ENCODE data around the gene CFAP53.
"Not testable (repeated sequence)": the region's sequence is repeated elsewhere in the genome, so short reads cannot be mapped to it uniquely, and the experiment has no call there.

The CFAP53 gene, protein sequence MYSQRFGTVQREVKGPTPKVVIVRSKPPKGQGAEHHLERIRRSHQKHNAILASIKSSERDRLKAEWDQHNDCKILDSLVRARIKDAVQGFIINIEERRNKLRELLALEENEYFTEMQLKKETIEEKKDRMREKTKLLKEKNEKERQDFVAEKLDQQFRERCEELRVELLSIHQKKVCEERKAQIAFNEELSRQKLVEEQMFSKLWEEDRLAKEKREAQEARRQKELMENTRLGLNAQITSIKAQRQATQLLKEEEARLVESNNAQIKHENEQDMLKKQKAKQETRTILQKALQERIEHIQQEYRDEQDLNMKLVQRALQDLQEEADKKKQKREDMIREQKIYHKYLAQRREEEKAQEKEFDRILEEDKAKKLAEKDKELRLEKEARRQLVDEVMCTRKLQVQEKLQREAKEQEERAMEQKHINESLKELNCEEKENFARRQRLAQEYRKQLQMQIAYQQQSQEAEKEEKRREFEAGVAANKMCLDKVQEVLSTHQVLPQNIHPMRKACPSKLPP

DNA sequence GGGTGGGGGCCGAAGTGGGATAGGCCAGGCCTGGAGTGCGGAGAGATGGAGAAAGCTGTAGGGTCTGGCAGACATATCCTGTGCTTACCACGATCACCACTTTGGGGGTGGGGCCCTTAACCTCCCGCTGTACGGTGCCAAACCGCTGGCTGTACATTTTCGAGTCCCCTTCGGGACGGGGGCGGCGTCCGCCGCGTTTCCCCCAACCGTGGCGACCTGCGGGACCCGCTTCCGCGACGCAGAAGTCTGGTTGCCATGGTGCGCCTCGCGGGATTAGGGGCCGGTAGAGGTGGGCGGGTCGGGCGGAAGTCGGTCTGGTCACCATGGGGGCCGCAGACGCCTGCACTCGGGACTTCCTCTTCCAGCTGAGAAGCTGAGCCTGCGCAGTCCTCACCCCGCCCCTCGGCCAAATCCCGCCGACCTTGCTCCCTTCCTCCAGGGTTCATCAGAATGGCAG is at the start of gene CFAP53:
Gene CFAP53, minus strand, starts transcription at position 248 of the 457 bp plus-strand sequence. Its CDS starts 91 bp downstream, at position 157.
- peak; percentile 78 for DNase-seq (ENCODE audit: low spot score)

DNA sequence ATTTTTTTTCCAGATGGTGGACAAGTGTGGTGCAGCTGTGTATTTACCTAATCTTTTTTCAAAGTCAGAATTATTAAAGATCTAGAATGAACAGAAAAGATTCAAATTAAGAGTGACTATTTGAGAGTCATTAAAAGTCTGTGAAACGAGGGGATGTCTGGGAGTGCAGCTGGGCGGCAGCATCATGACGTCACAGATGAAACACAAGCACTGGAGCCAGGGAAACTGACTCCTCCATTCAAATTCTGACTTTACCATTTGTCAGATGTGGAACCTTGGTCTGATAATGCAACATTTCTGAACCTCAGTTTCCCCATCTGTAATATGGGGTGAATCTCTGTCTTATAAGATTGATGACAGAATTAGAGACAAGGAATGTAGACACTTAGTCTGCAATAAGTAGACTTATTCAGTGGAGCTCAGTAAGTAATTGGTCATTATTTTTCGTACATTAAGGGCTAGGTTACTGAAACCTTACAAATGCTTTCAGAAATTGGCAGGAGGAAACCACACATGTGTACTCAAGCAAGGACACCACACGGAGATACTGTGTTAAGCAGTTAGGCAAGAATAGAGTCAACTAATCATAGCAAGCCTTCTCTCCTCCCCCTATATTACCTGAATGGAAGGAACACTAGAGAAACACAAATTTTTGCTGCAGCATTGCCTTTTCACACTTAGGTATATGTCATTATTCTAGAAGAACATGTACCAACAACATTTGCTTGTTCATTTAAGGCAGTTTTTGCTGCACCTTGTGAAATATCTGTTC is 49.0 kb upstream of the CFAP53 start:
- DNase-seq (ENCODE audit: low spot score) = no peak

DNA sequence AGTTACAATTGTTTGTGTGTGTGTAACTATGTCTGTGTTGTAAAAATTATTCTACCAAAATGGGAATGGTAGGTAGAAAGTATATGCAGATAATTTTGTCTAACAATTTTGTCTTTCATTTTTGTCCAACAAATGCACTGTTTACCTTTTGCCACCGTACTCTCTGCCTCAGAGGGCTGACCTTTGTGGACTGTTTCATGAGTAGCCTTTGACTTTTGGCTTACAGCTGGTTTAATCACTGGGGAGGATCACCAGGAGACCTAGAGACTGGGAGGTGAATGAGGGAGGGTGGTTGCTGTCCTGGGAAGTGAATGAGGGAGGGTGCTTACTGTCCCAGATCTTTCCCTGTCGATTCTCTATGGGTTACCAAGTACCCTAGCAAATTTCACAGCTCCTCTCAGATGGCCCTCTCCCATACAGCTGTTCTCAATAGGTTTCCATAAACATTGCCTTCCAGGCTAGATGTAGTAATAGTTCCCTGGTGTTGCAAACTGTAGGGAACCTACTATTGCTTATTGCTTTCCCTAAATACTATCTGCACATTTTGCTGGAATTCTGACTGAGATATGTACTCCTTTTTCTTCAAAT is 47.7 kb upstream of the CFAP53 start:
- DNase-seq (ENCODE audit: low spot score) = no peak

DNA sequence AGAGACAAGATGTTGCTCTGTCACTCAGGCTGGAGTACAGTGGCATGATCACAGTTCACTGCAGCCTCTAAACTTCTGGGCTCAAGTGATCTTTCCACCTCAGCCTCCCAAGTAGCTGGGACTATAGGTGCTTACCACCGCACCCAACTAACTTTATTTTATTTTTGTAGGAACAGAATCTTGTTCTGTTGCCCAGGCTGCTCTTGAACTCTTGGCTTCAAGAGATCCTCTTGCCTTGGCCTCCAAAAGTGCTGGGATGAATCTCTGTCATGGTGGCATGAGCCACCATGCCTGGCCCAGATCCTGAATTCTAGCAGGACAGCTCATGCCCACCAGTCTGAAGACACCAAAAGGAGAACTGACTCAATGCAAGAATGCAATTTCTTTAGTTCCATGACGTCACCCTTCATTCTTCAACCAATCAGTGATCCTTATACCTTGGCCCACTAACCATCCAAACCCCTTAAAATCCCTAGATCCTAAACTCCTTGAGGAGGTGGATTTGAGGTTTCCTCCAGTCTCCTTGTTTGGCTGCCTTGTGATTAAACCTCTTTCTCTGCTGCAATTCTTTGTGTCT is 46.8 kb upstream of the CFAP53 start:
- no peak for DNase-seq (ENCODE audit: low spot score)

DNA sequence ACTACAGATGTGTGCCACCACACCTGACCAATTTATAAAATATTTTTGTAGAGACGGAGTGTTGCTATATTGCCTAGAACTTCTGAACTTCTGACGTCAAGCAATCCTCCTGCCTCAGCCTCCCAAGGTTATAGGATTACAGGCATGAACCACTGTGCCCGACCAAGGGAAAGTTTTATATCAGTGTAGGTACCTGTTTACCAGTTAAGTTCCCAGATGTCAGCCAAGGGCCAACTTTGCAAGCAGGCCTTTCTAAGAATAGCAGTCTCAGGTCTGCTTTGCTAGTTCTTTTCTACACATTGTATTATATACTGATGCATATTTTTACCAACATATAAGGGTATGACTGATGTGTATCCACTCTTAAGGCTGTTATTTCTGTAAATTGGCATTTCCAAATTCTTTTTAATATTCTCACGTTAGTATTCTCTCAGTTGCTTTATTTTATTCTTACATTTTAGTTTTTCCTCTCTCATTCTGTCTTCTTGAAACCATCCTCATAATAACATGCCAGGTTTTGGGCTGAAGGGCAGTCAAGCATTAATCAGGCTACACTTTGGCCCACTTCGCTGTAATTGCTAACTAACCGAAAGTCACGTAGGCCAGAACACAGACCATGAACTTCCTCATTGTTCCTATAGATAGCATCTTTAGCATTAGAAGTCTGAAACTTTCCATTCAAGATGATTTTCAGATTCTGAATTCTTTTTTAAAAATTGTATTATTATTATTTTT is 46.2 kb upstream of the CFAP53 start:
- no peak for DNase-seq (ENCODE audit: low spot score)

DNA sequence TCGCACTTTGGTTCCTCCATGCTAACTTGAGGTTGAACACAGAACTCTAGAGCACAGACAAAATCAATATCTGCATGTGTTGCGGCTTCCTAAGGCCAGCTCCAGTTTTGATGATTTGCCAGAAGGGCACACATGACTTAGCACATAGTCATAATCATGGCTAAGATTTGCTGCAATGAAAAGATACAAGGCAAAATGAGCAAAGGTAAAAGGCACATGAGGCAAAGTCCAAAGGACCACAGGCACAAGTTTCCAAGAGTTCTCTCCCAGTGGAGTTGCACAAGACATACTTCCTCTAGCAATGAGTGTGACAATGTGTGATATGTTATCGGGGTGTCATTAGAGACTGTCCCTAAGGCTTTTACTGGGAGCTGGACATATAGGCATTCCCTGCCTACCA is 45.4 kb upstream of the CFAP53 start:
- no peak for DNase-seq (ENCODE audit: low spot score)

DNA sequence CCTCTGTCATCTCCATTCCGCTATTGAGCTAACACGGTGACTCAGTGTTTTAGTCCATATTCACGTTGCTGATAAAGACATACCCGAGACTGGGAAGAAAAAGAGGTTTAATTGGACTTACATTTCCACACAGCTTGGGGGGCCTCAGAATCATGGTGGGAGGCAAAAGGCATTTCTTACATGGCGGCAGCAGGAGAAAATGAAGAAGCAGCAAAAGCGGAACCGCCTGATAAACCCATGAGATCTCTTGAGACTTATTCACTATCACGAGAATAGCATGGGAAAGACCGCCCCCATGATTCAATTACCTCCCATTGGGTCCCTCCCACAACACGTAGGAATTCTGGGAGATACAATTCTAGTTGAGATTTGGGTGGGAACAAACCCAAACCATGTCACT is 43.8 kb upstream of the CFAP53 start:
- no peak for DNase-seq (ENCODE audit: low spot score)

DNA sequence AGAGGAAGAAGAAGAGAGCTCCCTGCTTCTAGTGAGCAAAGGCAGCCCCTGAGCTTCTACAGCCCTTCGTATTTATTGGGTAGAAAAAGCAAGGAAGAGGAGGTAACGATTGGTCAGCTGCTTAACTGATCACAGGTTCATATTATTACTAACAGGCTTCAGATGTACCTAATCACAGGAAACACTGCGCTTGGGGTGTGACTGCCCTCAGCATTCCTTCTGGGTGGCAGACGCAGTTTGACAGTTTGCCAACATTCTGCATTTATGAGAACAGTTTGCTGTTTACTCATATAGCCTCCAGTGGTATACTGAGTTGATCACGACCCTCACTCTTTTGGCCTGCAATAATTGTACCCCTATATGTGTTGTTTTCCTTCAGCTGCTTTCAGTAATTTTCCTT is 42.6 kb upstream of the CFAP53 start:
- DNase-seq (ENCODE audit: low spot score) = not testable (repeated sequence)

DNA sequence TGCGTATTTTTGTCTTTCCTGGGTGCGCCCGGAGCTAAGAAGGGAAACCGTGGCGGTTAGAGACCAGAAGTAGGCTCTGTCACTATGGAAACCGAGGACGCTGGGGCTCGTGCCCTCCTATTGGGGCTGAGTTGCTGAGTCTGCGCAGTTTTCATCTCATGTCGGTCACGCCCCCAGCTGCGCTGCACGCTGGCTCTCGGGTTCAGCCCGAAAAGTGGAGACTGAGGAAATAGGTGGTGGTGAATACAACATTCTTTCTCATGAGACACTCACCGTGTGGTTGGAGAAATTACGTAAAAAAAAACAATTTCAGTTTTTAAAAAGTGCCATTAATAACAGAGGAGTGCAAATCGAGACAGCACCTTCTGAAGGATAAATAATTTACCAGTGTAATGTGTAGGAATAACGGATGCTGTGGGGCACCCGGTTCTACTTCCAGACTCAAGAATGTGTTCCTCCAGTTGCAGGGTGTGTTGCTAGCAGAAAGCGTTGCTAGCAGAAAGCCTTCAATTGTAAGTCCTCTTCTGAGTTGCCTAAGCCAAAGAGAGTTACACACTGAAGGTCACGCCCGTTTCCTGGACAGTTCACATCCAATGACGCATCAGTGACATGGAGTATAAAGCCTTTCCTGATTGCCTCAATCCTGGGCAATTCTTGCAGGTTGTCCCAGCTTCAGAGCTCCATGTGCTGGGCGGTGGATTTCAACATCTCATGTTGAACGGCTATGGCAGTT is 41.6 kb upstream of the CFAP53 start:
- DNase-seq (ENCODE audit: low spot score) = peak; percentile 86

DNA sequence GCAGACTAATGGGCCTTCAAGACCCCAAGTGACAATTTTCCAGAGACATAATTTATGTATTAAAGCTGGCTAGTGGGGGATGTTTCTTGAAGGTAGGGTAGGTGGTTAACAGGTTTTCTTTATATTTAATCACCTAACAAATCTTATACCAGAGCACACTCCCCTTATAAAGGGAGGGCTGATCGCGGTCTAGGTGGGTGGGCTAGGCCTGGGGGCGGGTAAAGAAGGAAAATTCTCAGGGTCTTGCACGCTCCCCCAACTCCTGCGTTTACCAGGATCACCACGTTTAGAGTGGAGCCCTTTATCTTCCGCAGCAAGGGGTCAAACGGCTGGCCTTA is 41.1 kb upstream of the CFAP53 start:
- DNase-seq (ENCODE audit: low spot score) = no peak

DNA sequence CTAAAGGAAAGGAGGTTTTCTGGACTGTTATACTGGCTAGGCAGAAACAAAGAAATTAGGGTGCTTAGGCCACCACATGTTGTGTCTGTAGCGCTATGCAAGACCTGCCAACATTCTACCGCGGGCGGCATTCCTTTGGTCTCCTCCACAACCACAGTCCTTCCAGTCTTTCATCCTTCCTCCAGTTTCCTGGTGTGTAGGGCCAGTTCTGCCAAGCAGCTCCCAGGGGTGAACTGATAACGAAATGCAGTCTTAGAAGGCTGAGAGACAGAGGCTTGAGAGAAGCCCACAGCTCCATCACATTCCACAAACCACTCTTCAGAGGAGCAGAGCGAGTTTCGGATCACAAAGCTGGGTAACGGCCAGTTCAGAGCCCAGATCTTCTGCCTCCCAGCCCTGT is 40.6 kb upstream of the CFAP53 start:
- no peak for DNase-seq (ENCODE audit: low spot score)

DNA sequence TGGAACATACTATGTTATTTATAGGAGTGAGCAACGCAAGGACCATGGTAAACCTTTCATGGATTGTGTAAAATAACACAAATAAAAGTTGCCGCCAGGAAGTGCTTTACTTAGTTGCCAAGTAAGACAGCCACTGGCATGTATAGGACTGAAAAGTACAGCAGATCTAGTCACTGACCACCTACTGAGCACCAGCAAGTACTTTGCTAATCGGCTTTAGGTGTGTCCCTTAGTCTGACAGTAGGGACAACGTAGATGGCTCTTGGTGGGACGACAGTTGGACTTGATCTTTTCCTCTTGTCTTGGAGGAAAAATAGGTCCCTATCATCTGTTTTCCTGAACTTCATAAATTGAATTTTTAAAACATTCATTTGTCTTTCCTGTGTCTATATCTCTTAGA is 34.8 kb upstream of the CFAP53 start:
- DNase-seq (ENCODE audit: low spot score) = no peak

DNA sequence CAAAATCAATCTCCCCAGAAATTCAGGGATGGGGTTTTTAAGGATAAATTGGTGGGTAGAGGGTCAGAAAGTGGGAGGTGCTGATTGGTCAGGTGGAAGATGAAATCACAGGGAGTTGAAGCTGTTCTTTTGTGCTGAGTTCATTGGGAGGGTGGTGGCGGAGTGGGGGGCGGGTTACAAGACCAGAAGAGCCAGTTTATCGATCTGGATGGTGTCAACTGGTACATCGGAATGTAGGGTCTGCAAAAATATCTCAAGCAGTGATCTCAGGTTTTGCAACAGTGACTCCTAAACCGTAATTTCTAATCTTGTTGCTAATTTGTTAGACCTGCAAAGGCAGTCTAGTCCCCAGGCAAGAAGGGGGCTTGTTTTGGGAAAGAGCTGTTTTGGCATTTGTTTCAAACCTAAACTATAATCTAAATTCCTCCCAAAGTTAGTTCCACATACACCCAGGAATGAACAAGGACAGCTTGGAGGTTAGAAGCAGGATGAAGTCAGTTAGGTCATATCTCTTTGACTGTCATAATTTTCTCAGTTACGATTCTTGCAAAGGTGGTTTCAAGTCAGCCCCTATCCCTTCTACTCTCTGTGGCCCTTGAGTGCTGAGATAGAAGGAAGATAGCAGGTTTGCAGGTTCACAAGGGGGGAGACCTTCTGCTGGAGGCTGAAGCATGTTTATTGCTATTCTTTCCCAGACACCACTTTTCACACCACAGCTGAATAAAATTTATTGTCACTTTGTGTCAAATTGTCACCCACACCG is 33.5 kb upstream of the CFAP53 start:
- DNase-seq (ENCODE audit: low spot score) = no peak

DNA sequence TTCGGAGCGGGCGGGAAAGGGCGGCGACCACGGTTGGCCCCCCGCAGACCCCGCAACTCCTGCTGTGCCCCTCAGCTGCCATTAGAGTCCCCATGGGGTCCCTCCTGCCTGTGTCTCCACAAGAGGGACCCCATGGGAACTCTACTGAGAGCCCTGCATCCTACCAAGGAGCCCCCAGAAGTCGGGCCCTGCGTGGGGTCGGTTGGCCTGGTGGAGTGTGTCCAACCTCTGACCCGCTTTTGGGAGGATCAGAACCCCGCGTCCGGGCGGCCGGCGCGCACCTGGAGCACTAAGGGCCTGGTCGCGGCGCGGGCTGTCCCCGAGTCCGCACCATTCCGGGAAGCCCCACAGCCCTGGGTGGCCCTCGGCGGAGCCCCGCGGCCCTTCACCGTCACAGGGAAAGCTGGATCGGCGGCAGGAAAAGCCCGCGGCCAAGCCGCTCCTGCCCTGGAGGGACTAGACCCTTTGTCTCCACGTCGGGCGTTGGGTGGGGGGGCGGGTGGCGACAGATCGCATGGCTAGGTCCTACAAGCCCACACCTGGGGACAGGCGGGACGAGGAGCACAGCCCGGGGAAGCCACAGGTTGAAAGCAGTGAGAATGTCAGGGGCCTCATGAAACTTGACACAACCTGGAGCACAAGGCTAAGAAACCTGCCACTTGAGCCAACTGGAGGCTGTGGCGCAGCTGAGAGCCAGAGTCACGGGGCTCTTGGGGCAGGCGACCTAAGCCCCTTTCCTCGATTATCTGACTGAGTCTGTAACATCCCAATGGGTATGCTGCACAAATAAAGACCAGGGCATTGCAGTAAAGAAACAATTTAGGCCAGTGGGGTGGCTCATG is 32.4 kb upstream of the CFAP53 start:
- no peak for DNase-seq (ENCODE audit: low spot score)

DNA sequence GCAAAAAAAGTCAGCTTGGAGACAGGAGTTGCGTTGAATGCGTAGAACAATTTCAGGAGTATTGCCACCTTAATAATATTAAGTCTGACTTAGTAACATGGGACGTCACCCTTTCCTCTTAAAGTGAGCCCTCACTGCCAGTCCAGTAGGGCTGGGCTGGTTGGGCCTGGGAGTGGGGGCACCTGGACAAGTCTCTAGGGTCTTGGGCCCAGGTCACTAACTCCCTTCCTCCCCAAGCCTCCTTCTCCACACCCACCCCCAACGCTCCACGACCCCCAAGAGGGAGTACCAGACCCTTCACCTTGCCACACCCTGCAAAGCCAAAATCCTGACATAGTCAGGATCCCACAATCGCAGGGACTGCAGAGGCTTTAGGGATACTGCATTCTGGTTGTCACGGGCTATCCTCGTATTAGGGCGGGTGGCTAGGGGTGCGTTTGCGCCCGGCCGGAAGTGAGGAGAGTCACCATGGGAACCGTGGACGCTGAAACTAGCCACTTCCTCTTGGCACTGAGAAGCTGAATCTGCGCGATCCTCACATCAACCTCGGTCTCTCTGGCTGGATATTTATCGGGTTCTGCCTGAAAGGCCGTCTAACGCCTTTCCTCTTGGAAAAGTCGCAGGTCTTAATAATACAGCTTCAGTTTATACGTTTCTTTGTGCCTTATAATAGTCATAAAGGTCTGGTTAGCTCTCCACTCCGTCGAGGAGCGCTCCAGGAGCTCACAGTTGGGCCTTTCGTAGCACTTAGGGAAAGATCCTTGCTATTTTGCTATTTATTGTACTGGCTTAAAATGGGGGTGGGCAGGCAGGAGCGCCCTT is 31.5 kb upstream of the CFAP53 start:
- DNase-seq (ENCODE audit: low spot score) = peak; percentile 69

DNA sequence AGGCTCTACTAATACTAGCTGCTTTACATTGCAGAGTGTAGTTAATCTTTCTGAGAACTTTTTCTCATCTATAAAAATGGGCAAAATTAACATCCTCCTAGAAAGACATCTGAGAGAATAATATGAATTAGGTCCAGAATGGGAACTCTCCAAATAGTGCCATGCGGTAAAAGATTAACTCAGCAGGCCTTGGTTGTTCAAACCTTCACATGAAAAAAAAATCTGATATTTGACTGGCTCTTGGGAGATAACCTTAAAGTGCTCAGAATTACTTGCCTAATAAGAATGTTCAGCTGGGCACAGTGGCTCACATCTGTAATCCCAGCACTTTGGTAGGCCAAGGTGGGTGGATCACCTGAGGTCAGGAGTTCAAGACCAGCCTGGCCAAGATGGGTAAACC is 26.7 kb upstream of the CFAP53 start:
- no peak for DNase-seq (ENCODE audit: low spot score)

DNA sequence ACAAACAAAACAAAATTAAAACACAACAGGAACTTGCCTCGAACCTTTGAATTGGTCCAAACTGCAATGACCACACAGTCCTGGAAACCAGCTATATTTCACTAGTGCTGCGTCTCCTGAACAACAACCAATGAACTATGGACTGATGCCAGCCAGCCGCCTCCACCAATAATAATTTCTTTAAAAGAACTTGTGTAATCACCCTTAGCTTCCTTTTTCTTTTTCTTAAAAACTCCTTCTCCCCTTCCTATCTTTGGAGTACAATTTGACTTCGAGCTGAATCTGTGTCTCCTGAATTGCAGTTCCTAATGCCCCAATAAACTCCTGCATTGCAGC is 22.8 kb upstream of the CFAP53 start:
- no peak for DNase-seq (ENCODE audit: low spot score)

DNA sequence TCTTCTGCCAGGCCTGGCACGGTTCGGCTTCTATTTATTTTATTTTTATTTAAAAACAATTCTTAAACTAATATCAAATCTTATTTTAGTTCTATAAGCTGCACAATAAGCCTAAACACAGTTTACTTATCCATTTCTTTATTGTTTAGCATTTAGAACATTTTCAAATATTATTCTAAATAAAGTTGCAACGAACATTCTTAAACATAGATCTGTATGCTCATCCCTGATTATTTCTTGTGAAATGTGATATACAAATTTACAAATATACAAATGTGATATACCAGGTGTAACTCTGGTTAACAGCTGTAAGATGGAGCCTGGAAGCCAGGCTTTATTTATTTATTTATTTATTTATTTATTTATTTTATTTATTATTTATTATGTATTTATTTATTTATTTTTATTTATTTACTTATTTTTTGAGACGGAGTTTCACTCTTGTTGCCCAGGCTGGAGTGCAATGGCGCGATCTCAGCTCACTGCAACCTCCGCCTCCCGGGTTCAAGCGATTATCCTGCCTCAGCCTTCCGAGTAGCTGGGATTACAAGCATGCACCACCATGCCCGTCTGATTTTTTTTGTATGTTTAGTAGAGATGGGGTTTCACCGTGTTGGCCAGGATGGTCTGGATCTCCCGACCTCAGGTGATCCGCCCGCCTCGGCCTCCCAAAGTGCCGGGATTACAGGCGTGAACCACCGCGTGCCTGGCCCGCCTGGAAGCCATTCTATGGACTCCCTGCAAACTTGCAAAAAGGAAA is 22.2 kb upstream of the CFAP53 start:
- not testable (repeated sequence) for DNase-seq (ENCODE audit: low spot score)

Measured in pons (tissue), 1 donor.